Measurements from ENCODE around the gene SBSN.

SBSN gene

GRCh38 chr19:35490364-35490763 is 37.7 kb downstream of the SBSN start, which contains the start of gene KRTDAP:
TSS of gene KRTDAP (minus strand) at chr19:35490464. CDS start at chr19:35490442, 22 bp downstream.
- no peak for TF ChIP-seq TAF1 (IDR thresholded peaks at IDR 0.05; ENCODE audit: low read depth)
- TF ChIP-seq TCF12 (IDR thresholded peaks at IDR 0.05; ENCODE audit: low read depth): no peak
- TF ChIP-seq, protein P1, sequence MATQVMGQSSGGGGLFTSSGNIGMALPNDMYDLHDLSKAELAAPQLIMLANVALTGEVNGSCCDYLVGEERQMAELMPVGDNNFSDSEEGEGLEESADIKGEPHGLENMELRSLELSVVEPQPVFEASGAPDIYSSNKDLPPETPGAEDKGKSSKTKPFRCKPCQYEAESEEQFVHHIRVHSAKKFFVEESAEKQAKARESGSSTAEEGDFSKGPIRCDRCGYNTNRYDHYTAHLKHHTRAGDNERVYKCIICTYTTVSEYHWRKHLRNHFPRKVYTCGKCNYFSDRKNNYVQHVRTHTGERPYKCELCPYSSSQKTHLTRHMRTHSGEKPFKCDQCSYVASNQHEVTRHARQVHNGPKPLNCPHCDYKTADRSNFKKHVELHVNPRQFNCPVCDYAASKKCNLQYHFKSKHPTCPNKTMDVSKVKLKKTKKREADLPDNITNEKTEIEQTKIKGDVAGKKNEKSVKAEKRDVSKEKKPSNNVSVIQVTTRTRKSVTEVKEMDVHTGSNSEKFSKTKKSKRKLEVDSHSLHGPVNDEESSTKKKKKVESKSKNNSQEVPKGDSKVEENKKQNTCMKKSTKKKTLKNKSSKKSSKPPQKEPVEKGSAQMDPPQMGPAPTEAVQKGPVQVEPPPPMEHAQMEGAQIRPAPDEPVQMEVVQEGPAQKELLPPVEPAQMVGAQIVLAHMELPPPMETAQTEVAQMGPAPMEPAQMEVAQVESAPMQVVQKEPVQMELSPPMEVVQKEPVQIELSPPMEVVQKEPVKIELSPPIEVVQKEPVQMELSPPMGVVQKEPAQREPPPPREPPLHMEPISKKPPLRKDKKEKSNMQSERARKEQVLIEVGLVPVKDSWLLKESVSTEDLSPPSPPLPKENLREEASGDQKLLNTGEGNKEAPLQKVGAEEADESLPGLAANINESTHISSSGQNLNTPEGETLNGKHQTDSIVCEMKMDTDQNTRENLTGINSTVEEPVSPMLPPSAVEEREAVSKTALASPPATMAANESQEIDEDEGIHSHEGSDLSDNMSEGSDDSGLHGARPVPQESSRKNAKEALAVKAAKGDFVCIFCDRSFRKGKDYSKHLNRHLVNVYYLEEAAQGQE (IDR thresholded peaks at IDR 0.05; ENCODE audit: low read depth): no peak
- no peak for TF ChIP-seq RAD21 (IDR thresholded peaks at IDR 0.05; ENCODE audit: low read depth)
- no peak for TF ChIP-seq NFIC (IDR thresholded peaks at IDR 0.05)
- no peak for TF ChIP-seq TEAD4 (IDR thresholded peaks at IDR 0.05)
- TF ChIP-seq FOXM1 (IDR thresholded peaks at IDR 0.05; ENCODE audit: borderline replicate concordance, low read depth): no peak
- TF ChIP-seq CREB1 (IDR thresholded peaks at IDR 0.05; ENCODE audit: low read depth): no peak
- TF ChIP-seq EGR1 (IDR thresholded peaks at IDR 0.05): no peak
- no peak for TF ChIP-seq EP300 (IDR thresholded peaks at IDR 0.05; ENCODE audit: borderline replicate concordance)
- TF ChIP-seq CEBPB (IDR thresholded peaks at IDR 0.05): no peak
- TF ChIP-seq YY1 (IDR thresholded peaks at IDR 0.05; ENCODE audit: low read depth): no peak
- TF ChIP-seq, protein P2, sequence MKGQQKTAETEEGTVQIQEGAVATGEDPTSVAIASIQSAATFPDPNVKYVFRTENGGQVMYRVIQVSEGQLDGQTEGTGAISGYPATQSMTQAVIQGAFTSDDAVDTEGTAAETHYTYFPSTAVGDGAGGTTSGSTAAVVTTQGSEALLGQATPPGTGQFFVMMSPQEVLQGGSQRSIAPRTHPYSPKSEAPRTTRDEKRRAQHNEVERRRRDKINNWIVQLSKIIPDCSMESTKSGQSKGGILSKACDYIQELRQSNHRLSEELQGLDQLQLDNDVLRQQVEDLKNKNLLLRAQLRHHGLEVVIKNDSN (IDR thresholded peaks at IDR 0.05): no peak
- TF ChIP-seq, protein P3, sequence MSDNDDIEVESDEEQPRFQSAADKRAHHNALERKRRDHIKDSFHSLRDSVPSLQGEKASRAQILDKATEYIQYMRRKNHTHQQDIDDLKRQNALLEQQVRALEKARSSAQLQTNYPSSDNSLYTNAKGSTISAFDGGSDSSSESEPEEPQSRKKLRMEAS (IDR thresholded peaks at IDR 0.05): no peak
- TF ChIP-seq ZBTB7A (IDR thresholded peaks at IDR 0.05; ENCODE audit: low read depth): no peak

DNA sequence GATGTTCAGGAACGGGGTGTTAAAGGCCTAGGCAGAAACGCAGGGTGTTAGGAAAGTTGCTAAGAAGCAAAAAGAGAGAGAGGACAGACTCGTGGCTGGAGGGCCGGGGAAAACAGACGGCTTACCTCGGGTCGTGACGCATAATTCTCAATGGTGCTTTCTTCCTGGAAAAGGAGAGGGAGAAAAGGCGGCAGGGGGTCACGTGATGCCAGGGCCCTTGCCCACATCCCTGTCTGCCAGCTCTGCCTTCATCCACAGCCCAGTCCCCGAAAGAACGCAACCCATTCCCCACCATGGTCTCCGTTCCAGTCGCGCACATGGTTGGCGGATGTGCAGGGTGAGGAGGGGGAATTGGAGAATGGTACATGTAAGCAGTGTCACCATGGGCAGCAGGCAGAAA is 39.4 kb downstream of the SBSN start:
- TF ChIP-seq, protein P2 (IDR thresholded peaks at IDR 0.05): peak; percentile 36; the same call in 1 of the 2 replicates
- TF ChIP-seq CREB1 (IDR thresholded peaks at IDR 0.05; ENCODE audit: low read depth) (no peak), ZBTB7A (IDR thresholded peaks at IDR 0.05; ENCODE audit: low read depth) (no peak)

- TF ChIP-seq, protein P3 (IDR thresholded peaks at IDR 0.05): no peak
- no peak for TF ChIP-seq TEAD4 (IDR thresholded peaks at IDR 0.05)
These were observed 40.4 kb downstream of the SBSN start for GRCh38 chr19:35487656-35488182.

DNA sequence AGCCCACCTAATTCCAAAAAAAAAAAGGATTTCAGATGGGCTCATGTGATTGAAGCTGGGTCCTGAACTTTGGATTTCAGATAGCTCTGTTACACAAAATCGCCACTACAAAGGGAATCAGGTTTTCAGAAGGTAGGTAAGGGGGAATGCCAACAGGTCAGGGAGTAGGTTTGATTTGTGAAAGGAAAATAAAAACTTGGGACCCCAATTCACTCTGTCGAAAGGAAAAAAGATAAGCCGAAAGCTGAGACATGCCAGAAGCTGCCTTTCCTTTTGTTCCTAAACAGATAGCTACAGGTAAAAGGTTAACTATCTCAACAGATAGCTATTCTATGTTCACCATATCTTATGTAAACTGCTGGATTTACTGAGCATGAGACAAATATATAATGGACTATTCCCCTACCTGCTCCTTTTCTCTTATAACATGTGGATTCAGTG is 41.8 kb downstream of the SBSN start:
- TF ChIP-seq EGR1 (IDR thresholded peaks at IDR 0.05): no peak
- no peak for TF ChIP-seq TAF1 (IDR thresholded peaks at IDR 0.05; ENCODE audit: low read depth)
- TF ChIP-seq YY1 (IDR thresholded peaks at IDR 0.05; ENCODE audit: low read depth): no peak
- TF ChIP-seq, protein P1 (IDR thresholded peaks at IDR 0.05; ENCODE audit: low read depth): no peak
- no peak for TF ChIP-seq EP300 (IDR thresholded peaks at IDR 0.05; ENCODE audit: borderline replicate concordance)
- TF ChIP-seq FOXM1 (IDR thresholded peaks at IDR 0.05; ENCODE audit: borderline replicate concordance, low read depth): no peak
- no peak for TF ChIP-seq CEBPB (IDR thresholded peaks at IDR 0.05)
- TF ChIP-seq TCF12 (IDR thresholded peaks at IDR 0.05; ENCODE audit: low read depth): no peak
- TF ChIP-seq ZBTB7A (IDR thresholded peaks at IDR 0.05; ENCODE audit: low read depth): no peak
- no peak for TF ChIP-seq TEAD4 (IDR thresholded peaks at IDR 0.05)
- TF ChIP-seq CREB1 (IDR thresholded peaks at IDR 0.05; ENCODE audit: low read depth): no peak
- TF ChIP-seq, protein P2 (IDR thresholded peaks at IDR 0.05): no peak
- TF ChIP-seq NFIC (IDR thresholded peaks at IDR 0.05): no peak
- TF ChIP-seq, protein P3 (IDR thresholded peaks at IDR 0.05): no peak
- no peak for TF ChIP-seq RAD21 (IDR thresholded peaks at IDR 0.05; ENCODE audit: low read depth)

DNA sequence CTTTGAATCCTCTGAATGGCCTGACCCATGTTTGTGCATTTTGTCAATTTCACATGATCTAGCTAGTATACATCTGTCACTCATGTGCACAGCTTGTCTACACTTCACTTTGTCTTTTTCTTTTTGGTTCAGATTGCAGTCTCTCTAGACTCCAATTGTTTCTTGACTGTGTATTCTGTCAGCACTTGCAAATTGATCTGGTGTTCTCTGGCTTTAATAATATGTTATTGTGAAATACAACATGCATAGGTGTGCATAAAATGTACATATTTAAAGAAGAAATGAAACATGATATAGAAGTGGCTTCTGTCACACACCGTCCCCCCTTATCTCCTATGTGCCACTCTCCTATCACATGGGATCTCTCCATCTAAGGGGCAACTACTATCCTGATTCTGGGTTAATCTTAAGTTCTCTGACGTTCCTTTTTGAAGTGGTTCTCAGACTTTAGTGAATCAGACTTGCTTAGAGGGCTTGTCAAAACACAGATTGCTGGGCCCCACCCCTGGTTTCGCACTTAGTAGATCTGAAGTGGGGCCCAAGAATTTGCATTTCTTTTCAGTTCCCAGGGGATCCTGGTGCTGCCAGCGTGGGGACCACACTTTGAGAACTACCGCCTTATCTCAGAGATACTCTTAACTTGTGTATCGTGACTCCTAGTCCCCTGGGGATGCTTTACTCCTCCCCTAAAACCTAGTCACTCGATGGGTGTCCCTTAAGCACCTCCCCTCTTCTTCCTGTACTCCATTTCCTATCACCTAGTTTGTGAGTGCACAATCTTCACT is 43.7 kb downstream of the SBSN start:
- TF ChIP-seq CREB1 (IDR thresholded peaks at IDR 0.05; ENCODE audit: low read depth): no peak
- no peak for TF ChIP-seq EP300 (IDR thresholded peaks at IDR 0.05; ENCODE audit: borderline replicate concordance)
- TF ChIP-seq YY1 (IDR thresholded peaks at IDR 0.05; ENCODE audit: low read depth): no peak
- TF ChIP-seq, protein P2 (IDR thresholded peaks at IDR 0.05): no peak
- TF ChIP-seq, protein P1 (IDR thresholded peaks at IDR 0.05; ENCODE audit: low read depth): no peak
- TF ChIP-seq RAD21 (IDR thresholded peaks at IDR 0.05; ENCODE audit: low read depth): no peak
- TF ChIP-seq TAF1 (IDR thresholded peaks at IDR 0.05; ENCODE audit: low read depth): no peak
- no peak for TF ChIP-seq FOXM1 (IDR thresholded peaks at IDR 0.05; ENCODE audit: borderline replicate concordance, low read depth)
- no peak for TF ChIP-seq TEAD4 (IDR thresholded peaks at IDR 0.05)
- TF ChIP-seq, protein P3 (IDR thresholded peaks at IDR 0.05): no peak
- TF ChIP-seq EGR1 (IDR thresholded peaks at IDR 0.05): no peak
- no peak for TF ChIP-seq CEBPB (IDR thresholded peaks at IDR 0.05)
- TF ChIP-seq ZBTB7A (IDR thresholded peaks at IDR 0.05; ENCODE audit: low read depth): no peak
- TF ChIP-seq NFIC (IDR thresholded peaks at IDR 0.05): no peak
- no peak for TF ChIP-seq TCF12 (IDR thresholded peaks at IDR 0.05; ENCODE audit: low read depth)
